GM19324 (cell line): ENCODE results near the gene LHX5.

Experiments used
- ATAC-seq: cut with Tn5 transposase; IDR thresholded peaks from one replicate; pipeline ENCODE4 v1.9.1; 2021; ENCODE audit warnings: mild to moderate bottlenecking, moderate library complexity; ENCODE audit not compliant: unreplicated experiment, low FRiP score

Gene LHX5

DNA sequence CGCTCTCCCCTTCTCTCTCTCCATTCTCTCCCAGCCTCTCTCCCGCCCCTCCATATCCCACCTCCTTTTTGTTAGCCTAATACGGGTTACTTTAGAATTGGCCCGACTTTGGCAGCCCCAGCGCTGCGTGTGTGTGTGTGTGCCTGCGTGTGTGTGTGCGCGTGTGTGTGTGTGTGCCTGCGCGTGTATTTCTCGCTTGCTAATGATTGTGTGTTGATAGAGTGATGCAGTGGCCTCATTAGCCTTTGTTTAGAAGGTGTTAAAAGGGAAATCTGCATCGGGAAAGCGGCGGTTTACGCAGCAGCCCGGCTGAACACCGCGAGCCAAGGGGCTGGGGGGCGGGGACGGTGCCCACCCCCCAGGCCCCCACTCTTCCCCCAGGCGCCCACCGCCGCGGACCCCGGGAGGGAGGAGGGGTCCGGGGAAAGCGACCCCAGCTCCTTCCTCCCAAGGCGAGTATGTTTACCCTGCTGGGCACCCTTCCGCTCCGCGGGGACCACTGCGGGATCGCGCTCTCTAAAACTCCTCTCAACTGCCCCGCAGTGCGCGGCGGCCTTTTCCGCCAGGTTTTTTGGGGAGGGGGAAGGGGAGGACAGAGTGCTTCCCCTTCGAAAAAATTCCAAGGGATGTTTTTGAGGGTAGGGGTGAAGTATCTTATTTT lies 6.8 kb upstream of the LHX5 start:
- no peak for ATAC-seq

DNA sequence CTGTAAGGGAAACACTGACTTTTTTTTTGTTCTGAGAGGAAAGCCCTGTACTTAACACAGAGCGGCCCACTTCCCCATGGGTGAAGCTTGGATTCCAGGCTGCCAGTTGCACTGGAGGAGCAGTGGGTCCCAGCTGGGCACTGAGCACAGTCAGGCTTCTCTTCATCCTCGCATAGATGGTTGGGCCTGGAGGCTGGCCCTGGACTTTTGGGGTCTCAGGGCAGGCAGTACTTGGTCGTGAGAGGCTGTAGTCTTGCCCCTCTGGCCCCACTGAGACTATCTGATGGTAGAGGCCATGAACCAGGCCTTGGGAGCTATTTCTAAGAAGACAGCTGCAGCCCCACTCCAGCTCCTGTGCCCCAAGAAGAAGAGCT lies 6.2 kb upstream of the LHX5 start:
- no peak for ATAC-seq

DNA sequence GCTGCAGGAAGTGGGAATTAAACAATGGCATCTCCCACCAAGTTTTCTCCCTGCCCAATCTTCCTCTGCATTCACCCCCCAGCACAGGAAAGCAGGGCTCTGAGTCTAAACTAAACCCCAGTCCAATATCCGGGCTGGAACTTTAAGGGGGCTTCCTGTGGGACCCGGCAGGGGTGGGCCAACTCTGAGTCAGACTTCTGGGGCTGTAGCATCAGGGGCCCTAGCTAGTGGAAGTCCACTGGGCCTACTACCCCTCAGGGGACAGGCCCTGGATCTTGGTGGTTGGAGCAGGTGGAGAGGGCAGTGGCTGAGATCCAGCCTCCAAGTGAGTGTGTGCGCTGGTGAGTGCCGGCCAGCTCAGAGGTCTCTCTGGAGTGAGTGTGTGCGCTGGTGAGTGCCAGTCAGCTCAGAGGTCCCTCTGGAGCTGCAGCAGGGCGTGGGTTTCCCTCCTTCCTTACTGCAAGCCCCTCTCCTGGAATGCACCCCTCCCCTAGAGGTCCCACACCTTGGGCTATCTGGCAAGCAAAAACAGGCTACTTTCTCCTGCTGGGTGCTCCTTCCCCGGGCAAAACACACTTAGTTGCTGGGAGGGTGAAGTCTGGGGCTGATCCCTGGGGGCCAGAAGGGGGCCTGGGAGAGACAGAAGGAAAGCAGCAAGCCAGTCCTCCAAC lies 5.6 kb upstream of the LHX5 start:
- ATAC-seq: no peak

DNA sequence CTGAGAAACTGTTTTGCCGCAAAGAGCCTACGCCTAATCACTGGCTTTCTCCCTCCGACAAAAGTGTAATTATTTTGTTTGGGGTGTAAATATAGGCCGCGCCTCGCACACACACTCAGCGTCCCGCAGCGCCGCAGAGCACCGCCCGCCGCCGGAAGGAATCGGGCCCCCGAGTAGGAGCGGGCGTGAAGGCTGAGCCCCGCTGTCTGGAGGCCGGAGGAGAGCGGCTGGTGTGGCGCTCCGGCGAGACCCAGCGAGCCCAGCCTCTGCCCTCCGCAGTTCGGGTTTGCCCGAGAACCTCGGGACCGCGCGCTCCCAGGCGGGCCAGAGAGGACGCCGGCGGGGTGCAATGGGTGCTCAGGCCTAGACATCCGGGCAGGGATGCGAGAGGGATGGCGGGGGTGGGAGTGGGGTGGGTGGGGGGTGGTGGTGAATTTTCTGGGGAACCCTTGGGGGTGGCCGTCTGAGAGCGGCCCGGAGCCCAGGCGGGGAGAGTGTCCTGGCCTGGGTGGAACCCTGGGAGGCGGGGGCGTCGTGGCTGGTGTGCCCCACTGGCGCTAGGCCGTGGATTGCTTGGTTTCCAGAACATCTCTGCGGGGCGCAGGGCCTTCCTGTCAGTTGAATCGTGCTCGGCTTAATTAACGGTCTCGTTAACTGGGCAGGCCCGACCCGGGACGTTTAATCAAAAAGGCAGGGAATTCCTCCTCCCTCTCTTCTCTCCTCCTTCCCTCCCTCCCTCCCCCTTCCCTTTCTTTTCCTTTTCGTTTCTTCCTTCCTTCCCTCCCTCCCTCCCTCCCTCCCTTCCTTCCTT lies 4.7 kb upstream of the LHX5 start:
- ATAC-seq: no peak

DNA sequence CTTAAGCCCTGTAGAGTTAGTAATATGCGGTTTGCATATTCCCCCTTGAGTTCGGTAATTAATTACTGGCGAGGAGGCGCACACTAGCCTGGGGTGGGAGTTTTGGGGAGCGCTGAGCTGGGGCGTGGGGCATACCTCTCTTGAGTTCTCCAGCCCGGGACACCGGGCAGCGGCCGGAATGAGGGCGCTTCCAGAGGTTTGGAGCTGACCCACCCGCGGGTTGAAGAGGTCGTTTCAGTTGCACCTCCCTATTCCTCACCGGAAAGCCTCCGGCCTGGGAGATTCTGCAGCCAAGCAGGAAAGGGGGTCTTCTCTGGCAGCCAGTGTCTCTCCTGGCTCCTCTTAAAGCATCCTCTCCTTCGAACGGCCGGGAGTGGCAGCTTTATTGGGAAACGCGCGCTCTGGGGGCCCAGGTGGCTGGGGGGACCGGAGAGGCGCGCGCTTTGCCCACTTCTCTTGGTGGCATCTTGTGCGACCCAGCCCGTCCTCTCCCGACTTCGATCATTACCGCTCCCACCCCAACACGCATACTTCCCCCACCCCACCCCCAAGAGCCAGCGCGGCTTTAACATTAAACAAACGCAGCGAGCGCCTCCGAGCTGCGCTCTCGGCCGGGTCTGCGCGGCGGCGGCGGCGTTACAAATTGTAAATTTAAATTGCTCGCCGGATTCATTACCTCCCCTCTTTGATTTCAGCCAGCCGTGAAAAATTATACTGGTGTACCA lies 3.9 kb upstream of the LHX5 start:
- ATAC-seq: no peak

DNA sequence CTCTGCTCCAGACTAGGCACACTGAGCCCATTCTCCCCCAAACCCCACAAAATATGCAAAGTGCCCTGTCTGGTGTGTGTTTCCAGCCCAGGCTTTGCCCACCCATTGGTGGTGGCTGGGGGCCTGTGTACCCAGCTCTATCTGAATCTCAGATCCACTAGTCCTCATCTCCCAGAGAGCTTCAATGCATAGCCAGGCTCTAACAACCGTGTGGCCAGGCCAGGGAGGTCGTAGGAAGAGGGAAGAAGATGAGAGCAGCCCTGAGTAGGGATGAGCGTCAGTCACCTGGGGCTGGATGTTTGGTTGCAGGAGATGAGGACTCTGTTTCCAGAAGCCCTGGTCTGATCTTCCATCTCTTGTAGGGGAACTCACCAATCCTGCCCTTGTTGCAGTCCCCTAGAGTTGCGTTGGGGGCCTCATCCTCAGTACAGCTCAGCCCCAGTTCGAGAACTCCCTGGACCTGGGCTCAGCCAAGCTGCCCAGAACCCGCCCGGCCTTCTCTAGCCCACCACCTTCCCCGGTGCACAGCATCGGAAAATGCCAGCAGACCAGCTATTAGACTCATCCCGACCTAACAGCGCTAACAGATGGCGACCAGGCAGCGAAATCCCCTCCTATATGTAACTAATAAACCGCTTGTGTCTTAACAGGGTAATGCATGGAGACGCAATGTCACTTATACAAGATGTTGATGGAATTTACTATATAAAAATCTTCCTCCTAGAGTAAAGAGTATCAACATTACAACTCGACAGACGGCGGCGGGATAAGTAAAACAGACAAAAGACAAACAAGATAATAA lies 3.2 kb upstream of the LHX5 start:
- no peak for ATAC-seq

DNA sequence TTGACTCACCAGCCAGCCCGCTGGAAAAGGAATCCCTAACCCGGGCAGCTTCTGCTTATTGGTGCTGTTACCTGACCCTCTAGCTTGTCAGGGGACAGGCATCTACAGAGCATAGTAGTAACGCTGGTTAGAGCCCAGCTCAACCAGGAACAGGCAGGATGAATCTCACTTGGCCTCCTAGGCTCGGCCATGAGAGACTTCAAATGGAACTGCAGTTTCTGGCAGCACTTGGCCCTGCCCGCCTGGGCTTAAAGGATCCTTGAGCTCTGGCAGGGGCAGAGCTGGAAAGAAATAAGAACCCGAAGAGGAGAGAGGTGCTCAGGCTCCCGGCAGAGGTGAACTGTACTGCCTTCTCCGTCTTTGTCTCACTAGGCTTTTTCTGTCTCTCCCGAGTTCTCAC lies 2.3 kb upstream of the LHX5 start:
- ATAC-seq: no peak

DNA sequence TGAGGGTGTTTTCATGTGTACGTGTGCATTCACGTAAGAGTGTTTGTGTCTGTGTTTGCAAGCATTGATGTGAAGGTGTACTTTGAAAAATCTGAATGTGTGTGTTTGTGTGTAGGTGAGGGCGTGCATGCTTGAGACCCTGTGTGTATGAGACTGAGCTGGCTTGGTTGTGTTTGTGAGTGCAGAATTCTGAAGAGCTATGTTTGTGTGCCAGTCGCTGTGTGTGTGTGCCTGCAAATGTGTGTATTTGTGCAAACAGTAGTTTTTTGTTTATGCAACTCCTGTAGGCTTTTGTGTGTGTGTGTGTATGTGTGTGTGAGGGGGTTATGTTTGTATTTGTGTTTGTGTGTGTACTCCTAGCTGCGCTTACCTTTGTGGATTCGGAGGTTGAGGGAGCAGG lies 1.7 kb upstream of the LHX5 start:
- no peak for ATAC-seq

DNA sequence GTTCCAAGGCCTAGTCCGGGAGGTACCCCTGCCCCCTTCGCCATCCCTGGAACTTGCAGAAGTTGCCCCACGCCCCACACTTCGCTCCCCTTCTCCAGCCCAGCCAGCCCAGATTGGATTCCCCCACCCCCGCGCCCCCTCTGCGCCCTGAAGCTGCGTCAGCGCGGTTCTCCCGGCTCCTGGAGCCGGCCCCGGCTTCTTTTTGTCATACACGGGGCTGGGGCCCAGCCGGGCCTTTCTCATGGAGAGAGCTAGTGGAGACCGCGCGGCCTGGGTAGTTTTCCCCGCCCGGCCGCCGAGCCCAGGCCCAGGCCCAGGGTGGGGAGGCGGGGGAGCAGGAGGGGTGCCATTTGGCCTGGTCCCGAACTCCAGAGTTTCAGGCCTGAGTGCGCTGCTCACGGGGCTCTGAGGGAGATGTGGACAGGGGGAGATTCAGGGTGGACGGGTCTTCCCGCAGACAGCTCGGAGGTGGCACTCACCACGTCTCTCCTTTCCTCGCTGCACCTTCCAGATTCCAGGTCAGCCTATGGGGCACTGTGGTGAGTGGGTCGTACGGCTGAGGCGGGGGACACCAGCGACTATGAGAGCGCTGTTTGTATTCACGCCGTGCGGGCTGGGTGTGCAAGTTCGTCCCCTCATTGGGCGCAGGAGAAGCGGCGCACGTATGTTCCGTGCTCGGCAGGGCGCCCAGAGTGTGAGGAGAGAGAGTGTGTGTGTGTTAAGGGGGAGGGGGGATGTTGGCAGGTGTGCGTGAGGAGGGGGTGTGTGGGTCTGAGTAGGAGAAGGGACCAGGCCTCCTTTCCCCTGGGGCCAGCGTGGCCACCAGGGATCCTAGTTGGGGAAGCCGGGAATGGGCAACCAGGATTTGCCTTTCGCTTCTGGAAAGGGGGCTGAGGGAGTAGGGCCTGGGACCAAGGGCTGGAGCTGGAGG lies 785 bp upstream of the LHX5 start:
- ATAC-seq: no peak

DNA sequence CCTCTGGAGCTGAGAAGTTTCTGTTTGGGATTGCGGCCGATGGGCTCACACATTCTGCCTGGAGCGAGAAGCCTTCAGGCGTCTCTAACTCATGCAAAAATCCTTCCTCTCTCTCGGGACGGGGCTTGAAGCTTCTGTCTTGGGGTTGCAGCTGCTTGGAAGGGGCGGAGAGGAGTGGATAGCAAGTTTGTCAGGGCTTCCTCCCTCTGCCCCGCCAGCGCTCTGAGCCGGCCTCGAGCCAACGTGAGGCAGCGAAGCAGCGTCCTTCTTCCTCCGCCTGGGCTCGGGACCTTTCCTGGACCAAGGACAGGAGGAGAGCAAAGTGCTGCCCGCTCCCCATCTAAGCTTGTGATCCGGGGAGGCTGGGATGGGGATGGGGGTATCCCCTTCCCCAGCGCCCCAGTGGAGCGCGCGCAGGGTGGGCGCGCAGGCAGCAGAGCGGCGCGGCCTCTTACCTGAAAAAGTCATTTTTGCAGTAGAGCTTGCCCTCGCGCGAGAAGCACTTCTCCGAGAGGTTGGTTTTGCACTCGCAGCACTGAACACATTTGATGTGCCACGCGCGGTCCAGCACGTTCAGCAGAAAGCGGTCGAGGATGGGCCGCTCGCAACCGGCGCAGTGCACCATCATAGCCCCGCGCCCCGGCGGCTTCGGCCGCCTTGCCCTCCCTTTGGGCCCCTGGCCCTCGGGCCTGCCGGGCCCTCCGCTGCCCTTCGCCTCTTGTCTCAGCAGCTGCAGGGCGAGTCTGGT lies 626 bp downstream of the LHX5 start:
- no peak for ATAC-seq

DNA sequence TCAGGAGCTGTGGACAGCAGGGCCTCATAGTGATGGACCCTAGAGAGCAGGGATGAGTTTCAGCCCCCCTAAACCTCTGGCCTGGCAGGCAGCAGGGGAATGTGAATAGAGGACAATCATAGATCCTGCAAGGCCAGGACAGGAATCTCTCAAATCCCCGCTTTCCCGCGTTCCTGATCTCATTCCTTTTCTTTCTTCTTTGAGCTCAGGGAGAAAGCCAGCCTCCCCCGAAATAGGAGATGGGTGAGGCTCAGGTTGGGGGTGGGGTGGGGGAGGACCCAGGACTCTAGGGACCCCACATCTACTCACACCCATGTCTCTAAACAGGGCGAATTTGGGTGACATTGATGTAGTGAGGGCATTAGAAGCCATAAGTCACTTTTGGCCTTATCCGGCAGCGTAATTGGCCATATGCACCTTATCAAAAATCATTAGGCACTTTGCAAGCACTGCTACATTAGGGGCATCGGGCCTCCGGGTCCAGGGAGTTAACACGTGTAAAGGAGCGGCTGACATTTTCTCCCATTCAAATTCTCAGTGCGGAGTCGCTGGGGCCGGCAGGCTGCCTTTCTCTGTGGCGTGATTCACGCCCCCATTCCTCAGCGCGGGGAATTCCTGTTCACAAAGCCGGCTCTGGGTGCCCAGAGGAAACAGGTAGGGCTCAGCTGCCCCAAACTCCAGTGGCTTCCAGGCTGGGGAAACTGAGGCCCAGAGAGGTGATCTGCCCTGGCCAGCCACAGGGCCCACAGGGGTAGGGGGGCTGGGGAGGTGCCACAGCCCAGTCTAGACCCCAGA lies 1.5 kb downstream of the LHX5 start:
- ATAC-seq: no peak

DNA sequence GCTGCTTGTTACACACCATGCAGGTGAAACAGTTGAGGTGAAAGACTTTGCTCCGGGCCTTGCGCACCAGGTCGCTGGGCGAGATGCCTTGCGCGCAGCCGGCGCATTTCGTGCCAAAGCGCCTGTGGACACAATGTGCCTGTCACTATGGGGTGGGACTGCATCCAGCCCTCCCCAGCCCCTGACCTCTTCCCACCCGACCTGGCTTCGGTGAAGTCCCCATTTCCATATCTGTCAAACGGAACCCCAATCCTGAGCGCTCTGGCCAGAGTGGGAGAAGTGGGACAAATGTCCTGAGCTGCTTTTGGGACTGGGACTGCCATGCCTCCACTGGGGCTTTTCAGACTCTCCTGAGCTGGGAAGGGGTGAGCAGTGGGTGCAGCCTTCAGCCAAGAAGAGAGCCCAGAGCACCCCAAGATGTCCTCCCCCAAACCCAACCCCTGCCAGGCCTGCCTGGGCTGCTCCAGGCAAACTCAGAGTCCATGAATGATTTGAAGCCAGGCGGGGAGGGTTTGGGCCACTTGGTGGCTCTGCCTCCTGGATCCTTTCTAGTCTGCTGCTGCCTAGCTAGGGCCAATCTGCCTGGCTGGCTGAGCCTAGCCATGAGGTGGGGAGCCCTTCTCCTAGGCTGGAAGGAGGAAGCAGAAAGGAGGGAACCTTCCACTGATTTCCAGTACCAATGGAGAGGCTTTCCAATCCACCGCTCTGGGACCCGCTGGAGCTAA lies 2.3 kb downstream of the LHX5 start:
- ATAC-seq: no peak

DNA sequence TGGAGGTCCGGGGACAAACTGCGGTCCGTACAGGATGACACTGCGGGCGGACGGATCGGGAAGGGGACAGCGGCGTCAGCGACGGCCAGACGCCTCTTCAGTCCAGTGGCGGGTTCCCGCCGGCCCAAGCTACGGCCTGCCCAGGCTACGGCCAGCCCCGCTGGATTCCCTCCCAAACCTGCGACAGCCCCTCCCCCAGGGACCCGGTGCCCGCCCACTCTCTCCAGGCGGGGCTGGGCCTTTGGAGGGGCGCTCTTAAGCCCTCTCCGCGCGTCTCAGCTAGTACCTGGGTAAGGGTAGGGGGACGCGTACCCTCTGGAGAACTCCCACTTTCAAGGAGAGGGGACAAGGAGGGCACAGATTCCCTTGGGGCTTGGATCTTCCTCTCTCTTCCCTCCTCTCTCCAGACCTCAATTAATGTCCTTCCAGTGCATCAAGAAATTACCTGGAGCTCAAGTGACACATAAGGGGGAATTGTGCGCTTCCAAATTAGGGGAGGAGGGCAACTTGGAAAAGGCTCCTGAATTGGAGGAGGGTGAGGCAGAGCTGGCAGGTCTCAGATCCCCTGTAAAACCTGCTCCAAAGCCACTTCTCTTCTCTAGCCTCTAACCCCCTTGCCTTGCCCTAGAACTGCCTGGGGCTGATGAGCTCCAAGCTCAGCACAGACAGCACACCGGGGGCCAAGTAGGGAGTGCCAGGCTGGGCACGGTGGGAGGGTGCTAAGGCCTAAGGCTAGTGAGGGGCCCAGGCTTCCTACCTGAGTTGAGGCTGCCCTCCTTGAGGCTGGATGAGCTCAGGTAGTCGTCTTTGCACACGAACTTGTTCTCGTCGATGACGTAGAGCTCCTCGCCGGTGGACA lies 3.1 kb downstream of the LHX5 start:
- ATAC-seq: no peak

DNA sequence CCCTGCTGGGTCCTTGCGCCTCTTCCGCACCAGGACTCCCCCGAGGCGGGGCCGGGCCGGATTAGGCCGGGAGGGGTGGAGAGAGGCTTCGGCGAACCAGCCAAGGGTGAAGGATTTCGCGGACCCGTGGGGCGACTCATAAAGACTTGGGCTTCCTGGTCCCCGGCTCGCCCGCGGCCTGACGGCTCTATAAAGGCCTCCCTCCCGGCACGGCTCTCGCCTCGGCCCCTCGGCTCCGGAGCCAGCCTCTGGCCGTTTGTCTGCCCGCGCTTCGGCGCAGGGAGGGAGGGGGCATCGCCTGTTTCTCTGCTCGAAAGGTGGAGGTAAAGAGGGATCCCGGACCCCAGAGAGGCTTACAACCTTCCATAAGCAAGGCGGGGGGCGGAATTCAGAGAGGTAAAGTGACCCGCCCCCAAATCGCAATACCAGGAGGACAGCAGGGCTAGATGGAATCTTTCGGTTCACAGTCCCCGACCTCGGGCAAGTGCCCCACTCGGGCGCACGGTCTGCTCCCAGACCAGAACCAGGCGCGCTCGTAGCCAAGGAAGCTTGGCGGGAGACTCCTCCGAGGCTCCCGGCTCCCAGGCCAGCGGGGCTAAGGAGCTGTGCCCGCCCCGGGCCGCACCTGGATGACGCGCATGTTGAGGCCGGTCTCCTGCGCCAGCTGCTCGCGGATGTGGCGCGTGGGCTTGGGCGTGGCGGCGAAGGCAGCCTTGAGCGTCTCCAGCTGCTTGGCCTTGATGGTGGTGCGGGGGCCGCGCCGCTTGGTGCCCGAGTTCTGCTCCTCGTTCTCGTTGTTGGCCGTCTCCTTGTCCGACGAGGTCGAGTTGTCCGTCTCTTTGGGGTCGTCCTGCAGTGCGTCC lies 3.9 kb downstream of the LHX5 start:
- ATAC-seq: no peak

DNA sequence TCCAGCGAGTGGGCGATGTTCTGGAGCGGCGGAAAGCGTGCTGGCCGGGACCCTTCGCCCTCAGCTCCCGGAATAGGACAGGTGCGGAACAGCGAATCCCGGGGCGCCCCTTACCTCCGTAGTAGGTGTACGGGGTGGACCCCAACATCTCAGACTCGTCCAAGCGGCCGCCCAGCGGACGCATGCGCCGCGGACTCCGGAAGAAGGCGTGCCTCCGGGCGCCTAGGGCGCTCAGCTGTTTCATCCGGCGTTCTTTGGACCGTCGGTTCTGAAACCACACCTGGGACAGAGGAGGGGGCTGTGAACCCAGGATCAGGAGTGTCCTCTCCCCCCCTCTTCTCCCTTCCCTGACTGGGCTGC lies 4.5 kb downstream of the LHX5 start:
- ATAC-seq: no peak
